H1 (cell line): Measurements from ENCODE around the gene RAB14. TPM values are rescaled to one million over a fixed set of nuclear protein-coding genes. Genes with fewer than 3 reads are reported as not detected.
A peak's percentile ranks its signal among the peaks of the same experiment; 100 is the strongest.

Experiments used
- ATF3 ChIP-seq: IDR thresholded peaks from 2 replicates; pipeline ENCODE4 v1.6.1; 2011; ENCODE audit warnings: low read depth, mild to moderate bottlenecking, low read length; ENCODE audit not compliant: insufficient read depth
- GTF2F1 ChIP-seq: IDR thresholded peaks from 2 replicates; pipeline ENCODE4 v1.6.1; 2012; ENCODE audit warnings: low read depth, low read length, improper control_type of control experiment, borderline replicate concordance
- MAX ChIP-seq: IDR thresholded peaks from 2 replicates; pipeline ENCODE4 v1.6.1; 2012; ENCODE audit warnings: inconsistent platforms
- RFX5 ChIP-seq: IDR thresholded peaks from 2 replicates; pipeline ENCODE4 v1.6.1; 2011; ENCODE audit warnings: low read depth, low read length, improper control_type of control experiment, borderline replicate concordance
- SP2 ChIP-seq: IDR thresholded peaks from 2 replicates; pipeline ENCODE4 v1.6.1; 2012; ENCODE audit warnings: mild to moderate bottlenecking, low read length, inconsistent platforms
- polyA plus RNA-seq, 7 experiments: library from polyadenylated mRNA; depleted of rRNA in 3 of 7; stranded (reverse) in 5 of 7; unstranded in 2 of 7; fragments of >200 nt in 5 of 7; fragments of 200-250 nt in 2 of 7; gene quantifications; 1 replicate in 5 of 7; 2 replicates in 1 of 7; 4 replicates in 1 of 7; pipeline versions ENCODE4 v1.2.1 to v1.2.3, GENCODE V29; 2011 to 2013; ENCODE audit warnings: missing spikeins in 2 of 7, mixed read lengths in 2 of 7
- total RNA-seq: library from RNA; stranded (reverse); fragmentation: NEBNext Ultra II Directional; extraction: Animal tissue kit (Norgen Biotek cat#: 25700); gene quantifications from 2 replicates; pipeline ENCODE4 v1.2.1, GENCODE V29; 2021

The RAB14 gene
- total and polyA plus RNA-seq, 2 of the 8 experiments (the other 6 are each of a cell fraction or from before 2014, with no cell fraction given), result 9.1 to 44.8 TPM

- TF ChIP-seq ATF3 (0 out of 2 replicates have a peak, but pooled peaks have one; percentile 4), SP2 (no peak), GTF2F1 (0 out of 2 replicates have a peak, but pooled peaks have one; percentile 42), MAX (peak; percentile 41; the same call in 1 of the 2 replicates), RFX5 (no peak)
- TF ChIP-seq, all 59 proteins: peak for 11
Observed at GRCh38 chr9:121213136-121213806, 11.6 kb upstream of the RAB14 start (continued).
